Panc1 (cell line): ENCODE data around the gene TTC28.

Experiments used
- POLR2AphosphoS5 ChIP-seq: IDR thresholded peaks from 2 replicates; pipeline ENCODE4 v1.6.1; 2012; ENCODE audit warnings: mild to moderate bottlenecking, low read depth, low read length, moderate library complexity
- SIN3A ChIP-seq: IDR thresholded peaks from 2 replicates; pipeline ENCODE4 v1.6.1; 2012; ENCODE audit warnings: low read depth, mild to moderate bottlenecking, low read length, moderate library complexity, borderline replicate concordance; ENCODE audit not compliant: insufficient read depth
- TCF7L2 ChIP-seq: IDR thresholded peaks from 2 replicates; pipeline ENCODE4 v1.6.1; 2011; ENCODE audit warnings: mild to moderate bottlenecking, low read depth, low read length, inconsistent platforms
- TF ChIP-seq, protein P1 (sequence below): fragments of 450-650 bp; IDR thresholded peaks from 2 replicates; pipeline ENCODE4 v1.5.1; 2017; ENCODE audit warnings: mild to moderate bottlenecking

DNA sequence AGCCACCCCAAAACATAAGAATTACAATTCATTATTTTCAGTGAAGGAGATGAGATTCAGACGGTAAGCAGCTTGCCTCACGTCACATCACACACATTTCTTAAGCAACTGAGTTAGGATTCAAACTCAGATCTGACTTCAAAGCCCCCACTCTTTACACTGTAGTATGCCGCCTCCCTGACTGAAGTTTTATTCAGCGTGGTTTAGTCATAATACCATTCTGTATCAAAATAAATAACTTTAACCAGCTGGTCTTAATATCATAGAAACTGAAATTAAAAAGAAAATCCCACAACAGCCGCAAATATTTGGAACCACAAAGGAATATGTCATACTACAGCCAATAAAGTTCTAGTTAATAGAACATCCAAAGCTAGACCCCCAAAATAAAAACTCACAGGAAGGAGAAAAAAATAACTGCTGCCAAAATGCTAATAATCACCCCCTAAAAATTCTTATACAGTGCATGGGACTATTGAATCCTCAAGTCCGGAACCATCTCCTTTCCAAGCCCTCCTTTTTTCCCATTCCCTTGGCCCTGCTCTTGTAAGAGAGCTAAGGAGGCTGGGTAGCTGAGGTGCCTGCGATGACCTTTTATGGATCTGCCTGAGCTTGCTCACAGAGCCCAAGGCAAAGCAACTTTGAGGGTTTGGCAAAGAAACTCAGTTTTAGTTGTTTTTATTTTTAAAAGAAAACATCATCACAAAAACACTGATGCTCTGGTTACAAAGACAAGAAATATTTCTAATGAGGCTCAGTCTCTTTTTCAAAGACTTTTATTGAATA lies 334.5 kb downstream of the TTC28 start:
- TF ChIP-seq, protein P1, sequence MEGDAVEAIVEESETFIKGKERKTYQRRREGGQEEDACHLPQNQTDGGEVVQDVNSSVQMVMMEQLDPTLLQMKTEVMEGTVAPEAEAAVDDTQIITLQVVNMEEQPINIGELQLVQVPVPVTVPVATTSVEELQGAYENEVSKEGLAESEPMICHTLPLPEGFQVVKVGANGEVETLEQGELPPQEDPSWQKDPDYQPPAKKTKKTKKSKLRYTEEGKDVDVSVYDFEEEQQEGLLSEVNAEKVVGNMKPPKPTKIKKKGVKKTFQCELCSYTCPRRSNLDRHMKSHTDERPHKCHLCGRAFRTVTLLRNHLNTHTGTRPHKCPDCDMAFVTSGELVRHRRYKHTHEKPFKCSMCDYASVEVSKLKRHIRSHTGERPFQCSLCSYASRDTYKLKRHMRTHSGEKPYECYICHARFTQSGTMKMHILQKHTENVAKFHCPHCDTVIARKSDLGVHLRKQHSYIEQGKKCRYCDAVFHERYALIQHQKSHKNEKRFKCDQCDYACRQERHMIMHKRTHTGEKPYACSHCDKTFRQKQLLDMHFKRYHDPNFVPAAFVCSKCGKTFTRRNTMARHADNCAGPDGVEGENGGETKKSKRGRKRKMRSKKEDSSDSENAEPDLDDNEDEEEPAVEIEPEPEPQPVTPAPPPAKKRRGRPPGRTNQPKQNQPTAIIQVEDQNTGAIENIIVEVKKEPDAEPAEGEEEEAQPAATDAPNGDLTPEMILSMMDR = no peak
- TF ChIP-seq POLR2AphosphoS5 = no peak
- no peak for TF ChIP-seq SIN3A
- no peak for TF ChIP-seq TCF7L2
